Astrocyte (in vitro differentiated cells and primary cell): Measurements from ENCODE around the gene PIP. TPM values are rescaled to one million over a fixed set of nuclear protein-coding genes. Genes with fewer than 3 reads are reported as not detected.

Source experiments
- DNase-seq: peaks from one replicate; pipeline ENCODE4 v3.0.0-alpha.2; 2010; ENCODE audit warnings: low read depth
- FAIRE-seq: peaks from 2 replicates; lab custom pipeline; 2011; peaks lifted over from hg19 to GRCh38; lab: Jason Lieb, UNC
- H2AFZ ChIP-seq: 2 replicates; pipeline ENCODE4 v1.6.0; 2012; ENCODE audit warnings: low read depth, low read length, inconsistent platforms
- H3K27ac ChIP-seq: 2 replicates; pipeline ENCODE4 v1.5.1; 2011; ENCODE audit warnings: low read depth, low read length, inconsistent platforms
- H3K27me3 ChIP-seq: 2 replicates; pipeline ENCODE4 v1.6.0; 2011; ENCODE audit warnings: low read length, inconsistent platforms; ENCODE audit not compliant: insufficient read depth
- H3K36me3 ChIP-seq: 2 replicates; pipeline ENCODE4 v1.5.1; 2011; ENCODE audit warnings: low read length, inconsistent platforms; ENCODE audit not compliant: insufficient read depth
- H3K4me1 ChIP-seq: 2 replicates; pipeline ENCODE4 v1.5.1; 2011; ENCODE audit warnings: low read length, inconsistent platforms; ENCODE audit not compliant: insufficient read depth
- H3K4me2 ChIP-seq: 2 replicates; pipeline ENCODE4 v1.6.0; 2012; ENCODE audit warnings: low read length, inconsistent platforms
- H3K4me3 ChIP-seq: 2 replicates; pipeline ENCODE4 v1.5.1; 2011; ENCODE audit warnings: low read depth, mild to moderate bottlenecking, low read length, inconsistent platforms; ENCODE audit not compliant: insufficient read depth
- H3K79me2 ChIP-seq: 2 replicates; pipeline ENCODE4 v1.6.0; 2012; ENCODE audit warnings: mild to moderate bottlenecking, low read length, inconsistent platforms; ENCODE audit not compliant: insufficient read depth
- H3K9ac ChIP-seq: 2 replicates; pipeline ENCODE4 v1.6.0; 2012; ENCODE audit warnings: mild to moderate bottlenecking, low read length, inconsistent platforms
- H3K9me3 ChIP-seq: 2 replicates; pipeline ENCODE4 v1.5.1; 2012; ENCODE audit warnings: low read depth, mild to moderate bottlenecking, low read length, inconsistent platforms; ENCODE audit not compliant: insufficient read depth
- H4K20me1 ChIP-seq: 2 replicates; pipeline ENCODE4 v1.6.0; 2012; ENCODE audit warnings: low read length, inconsistent platforms; ENCODE audit not compliant: insufficient read depth
- H3K27ac Mint-ChIP-seq: one replicate; pipeline ENCODE4 v1.8.0; 2021; ENCODE audit warnings: mild to moderate bottlenecking, mixed read lengths; ENCODE audit not compliant: unreplicated experiment
- H3K27me3 Mint-ChIP-seq: one replicate; pipeline ENCODE4 v1.8.0; 2021; ENCODE audit warnings: low read depth, mixed read lengths; ENCODE audit not compliant: unreplicated experiment
- H3K36me3 Mint-ChIP-seq: one replicate; pipeline ENCODE4 v1.8.0; 2021; ENCODE audit warnings: low read depth, mixed read lengths; ENCODE audit not compliant: unreplicated experiment
- H3K4me1 Mint-ChIP-seq: one replicate; pipeline ENCODE4 v1.8.0; 2021; ENCODE audit warnings: low read depth, mixed read lengths; ENCODE audit not compliant: unreplicated experiment
- H3K4me3 Mint-ChIP-seq: one replicate; pipeline ENCODE4 v1.8.0; 2021; ENCODE audit warnings: mild to moderate bottlenecking, moderate library complexity, mixed read lengths; ENCODE audit not compliant: unreplicated experiment
- H3K9me3 Mint-ChIP-seq: one replicate; pipeline ENCODE4 v1.8.0; 2021; ENCODE audit warnings: mild to moderate bottlenecking, mixed read lengths; ENCODE audit not compliant: unreplicated experiment
- CTCF ChIP-seq: IDR thresholded peaks from 2 replicates; pipeline ENCODE4 v1.5.1; 2011; ENCODE audit warnings: low read depth, mild to moderate bottlenecking, inconsistent platforms, low read length, moderate library complexity; ENCODE audit not compliant: insufficient read depth
- EZH2 ChIP-seq: IDR thresholded peaks from 2 replicates; pipeline ENCODE4 v1.6.1; 2012; ENCODE audit warnings: mild to moderate bottlenecking, low read length, inconsistent platforms; ENCODE audit not compliant: insufficient read depth
- total RNA-seq: library from RNA; stranded (reverse); gene quantifications from 2 replicates; pipeline ENCODE4 v1.2.1, GENCODE V29; 2021

PIP gene
- total RNA-seq, 1 donor from 2014 or later: not detected

DNA sequence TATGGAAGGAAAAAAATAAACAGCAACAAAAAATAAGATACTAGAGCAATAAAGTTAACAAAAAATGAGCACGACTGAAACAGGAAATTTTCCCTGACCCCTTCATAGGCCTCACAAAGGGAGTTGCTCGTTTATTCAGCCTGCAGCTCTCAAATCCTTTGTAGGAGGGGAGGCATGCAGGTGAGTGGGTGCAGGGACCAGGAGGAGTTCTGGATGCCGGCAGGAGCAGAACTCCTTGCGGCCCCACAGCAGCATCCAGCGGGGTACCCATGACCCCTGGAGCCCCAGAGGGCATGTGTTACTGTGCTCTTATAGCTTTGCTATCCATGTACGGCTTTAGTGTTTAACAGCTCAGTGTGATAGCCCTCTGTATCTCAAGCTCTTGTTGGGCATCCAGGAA, 57.1 kb downstream of the PIP start:
- Histone ChIP-seq H3K4me3 (no peak overlapping the region), H3K4me2 (no peak overlapping the region), H3K27me3 (no peaks in the 10 kb centered on the region), H3K9me3 (no peaks in the 10 kb centered on the region), H3K79me2 (no peaks in the 10 kb centered on the region), H3K4me1 (no peaks in the 10 kb centered on the region), H3K36me3 (no peaks in the 10 kb centered on the region), H3K9ac (no peak overlapping the region), H3K27ac (no peak overlapping the region), H2AFZ (no peak overlapping the region), H4K20me1 (no peaks in the 10 kb centered on the region)
- DNase-seq (no peak), FAIRE-seq (no peak)
- no peak for TF ChIP-seq EZH2
- TF ChIP-seq CTCF: no peak
- no peaks in the 10 kb centered on the region for H3K9me3 Mint-ChIP-seq
- no peaks in the 10 kb centered on the region for H3K36me3 Mint-ChIP-seq
- H3K4me1 Mint-ChIP-seq: no peaks in the 10 kb centered on the region
- no peaks in the 10 kb centered on the region for H3K27me3 Mint-ChIP-seq
- no peak overlapping the region for H3K27ac Mint-ChIP-seq
- H3K4me3 Mint-ChIP-seq: no peak overlapping the region

Other genes starting within 250 kb of the PIP start
- gene TRPV6, start 246.3 kb upstream of the PIP start, total RNA-seq: 0.14 and 0.46 TPM in 2 replicates
- not detected in 2 replicates for gene TRPV5, start 198.3 kb upstream of the PIP start, total RNA-seq
- gene LLCFC1, start 192.6 kb upstream of the PIP start, total RNA-seq: not detected in 2 replicates
- gene KEL, start 169.7 kb upstream of the PIP start, total RNA-seq: 0.96 TPM in 1 of 2 replicates, not detected in the other
- gene OR9A2, start 104.9 kb upstream of the PIP start, total RNA-seq: not detected in 2 replicates
- not detected in 2 replicates for gene OR6V1, start 79.7 kb upstream of the PIP start, total RNA-seq
- not detected in 2 replicates for gene TAS2R39, start 51.3 kb downstream of the PIP start, total RNA-seq
- not detected in 2 replicates for gene TAS2R40, start 90.0 kb downstream of the PIP start, total RNA-seq
- gene GSTK1, start 131.4 kb downstream of the PIP start, total RNA-seq: 97.5 and 102 TPM in 2 replicates
- 0.20 TPM in 1 of 2 replicates, not detected in the other for gene TMEM139, start 152.9 kb downstream of the PIP start, total RNA-seq
- gene CASP2, start 156.3 kb downstream of the PIP start, total RNA-seq: 32.6 and 38.0 TPM in 2 replicates
- gene CLCN1, start 184.0 kb downstream of the PIP start, total RNA-seq: not detected in 2 replicates
- 7.6 and 8.0 TPM in 2 replicates for gene FAM131B, start 230.6 kb downstream of the PIP start, total RNA-seq
- gene ZYX, start 249.3 kb downstream of the PIP start, total RNA-seq: 477 and 523 TPM in 2 replicates